ENCODE data around the gene TMEM132C.

Gene TMEM132C

GRCh38 chr12:128711486-128711885 is 444.5 kb downstream of the TMEM132C start:
- DNase-seq (ENCODE audit: low read depth in 2 of 2) = no peak

GRCh38 chr12:128712622-128713021 is 445.7 kb downstream of the TMEM132C start:
- no peak for DNase-seq (ENCODE audit: low read depth in 2 of 2)

- DNase-seq (ENCODE audit: low read depth in 2 of 2) = no peak
These were observed 448.5 kb downstream of the TMEM132C start for GRCh38 chr12:128715485-128715884.

GRCh38 chr12:128724468-128725046 is 457.6 kb downstream of the TMEM132C start:
- DNase-seq (ENCODE audit: low read depth in 2 of 2) = no peak

DNA sequence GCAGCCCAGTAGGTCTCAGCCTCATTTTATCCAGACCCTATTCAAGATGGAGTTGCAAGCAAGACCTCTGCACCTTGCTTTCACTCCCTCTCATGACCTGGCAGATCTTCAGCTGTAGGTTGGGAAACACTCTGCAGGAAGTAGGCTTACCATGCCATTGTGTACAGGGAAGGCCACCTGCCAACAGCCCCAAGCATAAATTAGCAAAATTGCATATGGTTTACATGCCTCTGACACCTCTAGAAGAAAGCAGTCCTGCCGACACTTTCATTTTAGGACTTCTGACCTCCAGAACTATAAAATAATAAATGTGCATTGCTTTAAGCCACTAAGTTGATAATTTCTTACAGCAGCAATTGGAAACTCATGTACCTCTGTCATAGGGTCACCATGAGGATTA is 459.9 kb downstream of the TMEM132C start:
- no peak for DNase-seq (ENCODE audit: low read depth in 2 of 2)

DNA sequence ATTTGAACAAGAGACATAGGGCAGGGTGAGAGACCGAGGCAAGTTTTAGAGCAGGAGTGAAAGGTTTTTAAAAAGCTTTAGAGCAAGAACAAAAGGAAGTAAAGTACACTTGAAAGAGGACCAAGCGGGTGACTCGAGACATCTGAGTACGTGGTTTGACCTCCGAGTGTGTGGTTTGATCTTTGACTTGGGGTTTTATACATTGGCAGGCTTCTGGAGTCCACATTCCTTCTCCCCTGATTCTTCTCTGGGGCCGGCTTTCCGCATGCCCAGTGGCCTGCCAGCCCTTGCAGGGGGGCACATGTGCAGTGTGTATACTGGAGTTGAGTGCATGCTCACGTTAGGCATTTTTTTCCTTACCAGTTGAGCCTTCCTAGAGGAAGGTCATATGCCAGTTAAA is 460.5 kb downstream of the TMEM132C start:
- no peak for DNase-seq (ENCODE audit: low read depth in 2 of 2)

DNA sequence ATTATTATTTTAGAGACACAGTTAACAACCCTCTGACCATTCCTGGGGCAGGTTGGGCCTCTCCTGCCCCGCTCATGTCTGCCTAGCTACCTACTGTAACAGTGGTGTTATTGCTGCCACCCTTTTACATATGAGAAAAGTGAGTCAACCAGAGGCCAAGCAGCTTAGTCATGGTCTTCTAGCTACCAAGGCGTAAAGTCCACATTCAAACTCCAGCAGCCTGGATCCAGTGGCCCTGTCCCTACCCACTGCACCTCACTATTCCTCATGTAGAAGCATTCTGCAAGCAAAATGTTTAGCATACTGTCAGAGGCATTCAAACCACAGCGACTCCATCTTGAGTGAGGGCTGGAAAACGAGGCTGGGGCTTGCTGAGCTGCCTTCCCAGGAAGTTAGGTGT is 461.0 kb downstream of the TMEM132C start:
- DNase-seq (ENCODE audit: low read depth in 2 of 2) = no peak

- no peak for DNase-seq (ENCODE audit: low read depth in 2 of 2)
These were observed 462.7 kb downstream of the TMEM132C start for GRCh38 chr12:128729628-128730121.

DNA sequence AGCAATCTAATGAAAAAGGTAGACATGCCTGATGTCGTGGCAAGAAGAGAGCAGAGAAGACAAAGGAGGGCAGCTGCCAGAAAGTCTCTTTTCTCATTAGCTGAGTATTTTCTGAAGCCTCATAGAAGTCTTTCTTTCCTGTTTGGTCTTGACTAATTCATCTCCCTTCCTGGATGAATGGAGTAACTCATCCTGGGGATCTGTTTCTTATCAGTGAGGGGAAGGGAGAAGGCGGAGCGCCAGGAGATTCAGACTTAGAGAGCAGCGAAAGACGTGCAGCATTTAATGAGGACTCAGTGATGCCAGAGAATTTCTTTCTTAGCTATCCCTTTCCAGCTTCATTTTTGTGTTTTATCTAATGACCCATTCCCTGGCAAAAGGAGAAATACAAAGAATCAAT is 467.4 kb downstream of the TMEM132C start:
- no peak for DNase-seq (ENCODE audit: low read depth in 2 of 2)

DNA sequence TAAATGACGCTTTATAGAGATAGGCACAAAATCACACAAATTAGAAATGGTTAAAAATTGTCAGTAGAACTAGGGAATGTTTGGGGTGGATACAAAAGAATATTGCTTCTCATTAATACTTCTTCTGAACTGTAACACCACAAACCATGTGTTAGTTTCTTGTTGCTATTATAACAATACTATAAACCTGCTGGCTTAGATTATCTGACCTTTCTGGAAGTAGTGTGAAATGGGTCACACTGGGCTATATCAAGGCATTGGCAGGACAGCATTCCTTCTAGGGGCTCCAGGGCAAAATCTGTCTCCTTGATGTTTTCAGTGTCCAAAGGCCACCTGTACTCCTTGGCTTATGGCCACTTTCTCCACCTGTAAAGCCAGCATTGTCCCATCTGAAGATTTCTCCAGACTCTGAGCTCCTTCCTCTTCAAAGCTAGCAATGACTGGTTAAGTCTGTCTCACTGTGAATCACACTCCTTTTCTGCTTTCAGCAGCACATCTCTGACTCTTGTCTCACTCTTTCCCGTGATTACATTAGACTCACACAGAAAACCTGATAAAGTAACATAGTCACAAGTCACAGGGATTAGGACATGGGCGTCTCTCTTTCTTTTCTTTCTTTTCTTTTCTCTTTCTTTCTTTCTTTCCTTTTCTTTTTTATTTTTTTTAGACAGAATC is 470.5 kb downstream of the TMEM132C start:
- no peak for DNase-seq (ENCODE audit: low read depth in 2 of 2)

DNA sequence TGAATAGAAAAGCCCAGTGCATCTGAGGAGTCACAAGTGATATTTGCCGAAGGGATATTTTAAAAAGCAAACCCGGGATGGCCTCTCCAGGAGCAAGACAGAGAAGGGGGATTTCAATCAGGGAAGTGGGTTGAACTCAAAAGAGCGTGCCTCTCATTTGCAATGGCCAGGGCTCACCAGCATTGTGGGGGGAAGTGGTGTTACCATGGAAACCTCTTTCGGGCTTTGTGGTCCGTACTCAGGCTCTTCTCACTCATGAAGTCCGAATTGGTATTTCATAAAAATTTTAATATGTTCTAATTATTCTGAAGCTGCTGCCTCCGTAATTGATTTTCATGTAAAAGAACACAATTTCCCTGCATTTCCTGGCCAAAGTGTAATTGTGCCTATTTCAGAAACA is 476.9 kb downstream of the TMEM132C start:
- no peak for DNase-seq (ENCODE audit: low read depth in 2 of 2)

- DNase-seq (ENCODE audit: low read depth in 2 of 2) = no peak
These were observed 479.1 kb downstream of the TMEM132C start for GRCh38 chr12:128745772-128746689.

DNA sequence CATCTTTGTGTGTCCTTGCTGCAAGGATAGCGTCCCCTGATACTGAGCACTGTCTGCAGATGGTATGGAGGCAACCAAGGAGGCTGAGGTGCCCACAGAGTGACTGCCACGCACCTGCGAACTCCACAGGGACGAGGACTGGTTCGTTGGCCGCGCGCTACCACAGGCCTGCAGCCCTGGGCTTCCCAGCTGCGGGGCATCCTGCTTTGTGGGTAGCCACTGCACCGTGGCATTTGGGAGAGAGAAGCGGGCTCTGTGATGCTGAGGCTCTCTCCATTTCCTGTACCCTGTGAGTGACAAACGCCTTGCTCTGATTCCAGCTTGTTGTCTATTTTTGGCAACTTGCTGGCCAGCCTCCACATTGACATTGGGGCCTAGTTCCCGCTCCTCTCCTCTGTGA is 480.5 kb downstream of the TMEM132C start:
- no peak for DNase-seq (ENCODE audit: low read depth in 2 of 2)

GRCh38 chr12:128752386-128752785 is 485.4 kb downstream of the TMEM132C start:
- no peak for DNase-seq (ENCODE audit: low read depth in 2 of 2)

- no peak for DNase-seq (ENCODE audit: low read depth in 2 of 2)
These were observed 486.5 kb downstream of the TMEM132C start for GRCh38 chr12:128753438-128753837.

DNA sequence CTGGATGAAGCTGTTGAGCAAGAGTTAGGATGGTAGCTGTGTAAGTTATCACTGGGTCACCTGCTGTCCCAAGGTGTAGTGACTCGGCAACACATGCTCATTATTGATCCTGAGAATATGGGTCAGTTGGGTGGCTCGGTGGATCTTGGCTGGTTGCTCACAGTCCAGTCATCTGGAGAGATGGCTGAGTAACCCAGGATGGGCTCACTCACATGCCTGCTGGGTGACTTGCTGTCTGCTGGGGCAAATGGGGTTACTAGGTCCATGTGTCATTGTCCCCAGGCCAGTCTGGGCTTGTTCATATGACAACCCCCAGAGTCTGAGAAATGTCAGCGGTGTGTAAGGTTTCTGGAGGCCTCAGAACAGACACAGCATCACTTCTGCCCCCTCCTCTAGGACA is 487.3 kb downstream of the TMEM132C start:
- no peak for DNase-seq (ENCODE audit: low read depth in 2 of 2)

GRCh38 chr12:128755566-128755965 is 488.6 kb downstream of the TMEM132C start:
- no peak for DNase-seq (ENCODE audit: low read depth in 2 of 2)
